ENCODE measurements around the gene GGA3. TPM values are rescaled to one million over a fixed set of nuclear protein-coding genes. Genes with fewer than 3 reads are reported as not detected.

The GGA3 gene
- total RNA-seq, 6 donors from 2014 or later, result 32.3 to 139 (median 55.4) TPM

DNA sequence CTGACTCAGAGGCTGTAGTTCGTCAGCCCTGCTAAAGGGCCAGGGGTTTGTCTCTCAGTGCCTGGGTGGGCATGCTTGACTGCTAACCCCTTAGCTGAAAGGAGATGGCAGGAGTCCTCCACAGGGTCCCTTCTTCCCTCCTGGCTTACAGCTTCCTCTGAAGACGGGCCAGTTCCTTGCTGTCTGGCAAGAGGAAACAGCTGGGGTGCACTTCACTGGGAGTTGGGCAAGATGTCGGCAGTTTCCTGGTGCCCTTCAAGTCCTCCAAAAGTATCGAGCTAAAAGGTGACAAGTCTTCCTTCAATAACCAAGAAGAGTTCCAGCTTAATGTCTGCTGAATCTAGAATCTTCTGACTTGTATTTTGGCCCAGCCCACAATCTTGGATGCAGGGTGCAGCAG, 32.6 kb downstream of the GGA3 start:
- TF ChIP-seq, protein P1, sequence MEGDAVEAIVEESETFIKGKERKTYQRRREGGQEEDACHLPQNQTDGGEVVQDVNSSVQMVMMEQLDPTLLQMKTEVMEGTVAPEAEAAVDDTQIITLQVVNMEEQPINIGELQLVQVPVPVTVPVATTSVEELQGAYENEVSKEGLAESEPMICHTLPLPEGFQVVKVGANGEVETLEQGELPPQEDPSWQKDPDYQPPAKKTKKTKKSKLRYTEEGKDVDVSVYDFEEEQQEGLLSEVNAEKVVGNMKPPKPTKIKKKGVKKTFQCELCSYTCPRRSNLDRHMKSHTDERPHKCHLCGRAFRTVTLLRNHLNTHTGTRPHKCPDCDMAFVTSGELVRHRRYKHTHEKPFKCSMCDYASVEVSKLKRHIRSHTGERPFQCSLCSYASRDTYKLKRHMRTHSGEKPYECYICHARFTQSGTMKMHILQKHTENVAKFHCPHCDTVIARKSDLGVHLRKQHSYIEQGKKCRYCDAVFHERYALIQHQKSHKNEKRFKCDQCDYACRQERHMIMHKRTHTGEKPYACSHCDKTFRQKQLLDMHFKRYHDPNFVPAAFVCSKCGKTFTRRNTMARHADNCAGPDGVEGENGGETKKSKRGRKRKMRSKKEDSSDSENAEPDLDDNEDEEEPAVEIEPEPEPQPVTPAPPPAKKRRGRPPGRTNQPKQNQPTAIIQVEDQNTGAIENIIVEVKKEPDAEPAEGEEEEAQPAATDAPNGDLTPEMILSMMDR (IDR thresholded peaks at IDR 0.05), result no peak
- TF ChIP-seq POLR2A (IDR thresholded peaks at IDR 0.05) (no peak), POLR2AphosphoS5 (IDR thresholded peaks at IDR 0.05) (no peak), EP300 (IDR thresholded peaks at IDR 0.05) (no peak)
- peaks cover 32 to 96% (median 60%) of the 10 kb centered on the region in 4 donors for H3K36me3 ChIP-seq
- H3K9me3 ChIP-seq, result no peaks in the 10 kb centered on the region
- ATAC-seq (ENCODE audit: low FRiP score in 2 of 2), result peak; percentile 54 to 63
- H3K4me3 ChIP-seq, result no peak overlapping the region
- peak overlapping the region; percentile 38 to 68 (median 58) for H3K27ac ChIP-seq
- H3K4me1 ChIP-seq, result peaks cover 0 to 19% (median 13%) of the 10 kb centered on the region in 4 donors
- WGBS, 2 donors, result 46 to 57% methylated on average over 1 to 4 of the region's 4 CpGs
- DNase-seq, result peak in 1 of 2 donors; percentile 78
- H3K27me3 ChIP-seq, result no peaks in the 10 kb centered on the region

DNA sequence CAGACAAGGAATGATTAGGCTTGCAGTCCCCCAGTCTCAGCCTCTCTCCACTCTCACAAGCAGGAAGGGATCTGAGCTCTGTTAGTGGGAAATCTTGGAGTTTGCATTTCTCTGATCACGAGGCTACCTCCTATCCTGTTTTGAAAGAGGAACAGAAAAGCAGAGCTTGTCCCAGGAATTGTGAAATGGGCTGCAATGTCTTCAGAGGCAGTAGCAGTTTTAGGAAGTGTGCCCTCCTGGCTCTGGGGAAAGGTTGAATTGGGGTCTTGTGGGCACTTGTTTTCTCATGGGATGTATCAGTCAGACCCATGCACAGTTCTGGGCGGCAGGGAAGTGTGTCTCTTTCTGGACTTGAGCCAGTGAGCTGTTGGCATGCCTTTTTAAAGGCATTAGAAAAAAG, 33.1 kb downstream of the GGA3 start:
- no peaks in the 10 kb centered on the region for H3K9me3 ChIP-seq
- ATAC-seq (ENCODE audit: low FRiP score in 2 of 2), result peak; percentile 47 to 82
- peak overlapping the region; percentile 38 to 68 (median 58) for H3K27ac ChIP-seq
- peaks cover 0 to 19% (median 13%) of the 10 kb centered on the region in 4 donors for H3K4me1 ChIP-seq
- no peak overlapping the region for H3K4me3 ChIP-seq
- H3K36me3 ChIP-seq, result peaks cover 32 to 96% (median 61%) of the 10 kb centered on the region in 4 donors
- 49 to 56% methylated on average over 2 of the region's 2 CpGs for WGBS, 2 donors
- TF ChIP-seq EP300 (IDR thresholded peaks at IDR 0.05) (peak in 2 of 4 donors; percentile 23 to 40), POLR2AphosphoS5 (IDR thresholded peaks at IDR 0.05) (peak; percentile 5 to 61), POLR2A (IDR thresholded peaks at IDR 0.05) (peak in 1 of 4 donors; percentile 32)
- TF ChIP-seq, protein P1 (IDR thresholded peaks at IDR 0.05), result no peak
- H3K27me3 ChIP-seq, result no peaks in the 10 kb centered on the region
- peak in 1 of 2 donors; percentile 73 for DNase-seq

DNA sequence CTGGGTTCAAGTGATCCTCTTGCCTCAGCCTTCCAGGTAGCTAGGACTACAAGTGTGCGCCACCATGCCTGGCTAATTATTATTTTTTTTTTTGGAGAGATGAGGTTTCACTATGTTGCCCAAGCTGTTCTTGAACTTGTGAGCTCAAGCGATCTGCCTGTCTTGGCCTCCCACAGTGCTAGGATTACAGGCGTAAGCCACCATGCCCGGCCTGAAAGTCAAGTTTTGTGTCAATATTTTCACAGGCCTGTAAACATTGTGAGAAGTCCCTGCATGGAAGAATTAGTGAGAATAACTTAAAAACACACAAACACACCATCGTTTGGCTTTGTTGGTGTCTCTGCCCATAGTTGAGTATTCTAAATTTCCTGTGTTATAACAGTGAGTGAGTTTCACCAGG, 33.7 kb downstream of the GGA3 start:
- H3K36me3 ChIP-seq, result peaks cover 30 to 96% (median 59%) of the 10 kb centered on the region in 4 donors
- peaks cover 0 to 19% (median 13%) of the 10 kb centered on the region in 4 donors for H3K4me1 ChIP-seq
- H3K4me3 ChIP-seq, result no peak overlapping the region
- WGBS, 2 donors, result 67 to 72% methylated on average over 5 of the region's 5 CpGs
- ATAC-seq (ENCODE audit: low FRiP score in 2 of 2) (no peak), DNase-seq (no peak)
- TF ChIP-seq, protein P1 (IDR thresholded peaks at IDR 0.05), result no peak
- TF ChIP-seq EP300 (IDR thresholded peaks at IDR 0.05) (no peak), POLR2A (IDR thresholded peaks at IDR 0.05) (no peak), POLR2AphosphoS5 (IDR thresholded peaks at IDR 0.05) (no peak)
- H3K27me3 ChIP-seq, result no peaks in the 10 kb centered on the region
- H3K27ac ChIP-seq, result peak overlapping the region in 2 of 4 donors; percentile 43 to 57
- no peaks in the 10 kb centered on the region for H3K9me3 ChIP-seq

DNA sequence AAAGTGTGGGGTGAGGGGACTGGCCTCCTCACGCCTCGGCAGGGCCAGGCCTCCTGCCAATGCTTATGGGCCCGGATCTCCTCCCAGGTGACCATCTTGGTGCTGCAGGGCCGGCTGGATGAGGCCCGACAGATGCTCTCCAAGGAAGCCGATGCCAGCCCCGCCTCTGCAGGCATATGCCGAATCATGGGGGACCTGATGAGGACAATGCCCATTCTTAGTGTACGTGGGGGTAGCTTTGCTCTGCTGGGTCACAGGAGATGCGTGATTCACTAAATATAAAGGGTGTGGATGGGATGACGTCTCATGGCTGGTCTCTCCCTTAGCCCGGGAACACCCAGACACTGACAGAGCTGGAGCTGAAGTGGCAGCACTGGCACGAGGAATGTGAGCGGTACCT, 36.4 kb downstream of the GGA3 start:
- no peaks in the 10 kb centered on the region for H3K9me3 ChIP-seq
- H3K27me3 ChIP-seq, result no peaks in the 10 kb centered on the region
- peaks cover 0 to 19% (median 13%) of the 10 kb centered on the region in 4 donors for H3K4me1 ChIP-seq
- H3K27ac ChIP-seq, result no peak overlapping the region
- TF ChIP-seq EP300 (IDR thresholded peaks at IDR 0.05) (no peak), POLR2A (IDR thresholded peaks at IDR 0.05) (no peak), POLR2AphosphoS5 (IDR thresholded peaks at IDR 0.05) (no peak)
- TF ChIP-seq, protein P1 (IDR thresholded peaks at IDR 0.05), result no peak
- WGBS, 2 donors, result 74 to 86% methylated on average over 8 to 14 of the region's 14 CpGs
- no peak overlapping the region for H3K4me3 ChIP-seq
- H3K36me3 ChIP-seq, result peaks cover 14 to 85% (median 44%) of the 10 kb centered on the region in 4 donors
- ATAC-seq (ENCODE audit: low FRiP score in 2 of 2) (peak in 1 of 2 donors; percentile 25), DNase-seq (peak in 1 of 2 donors; percentile 54)

DNA sequence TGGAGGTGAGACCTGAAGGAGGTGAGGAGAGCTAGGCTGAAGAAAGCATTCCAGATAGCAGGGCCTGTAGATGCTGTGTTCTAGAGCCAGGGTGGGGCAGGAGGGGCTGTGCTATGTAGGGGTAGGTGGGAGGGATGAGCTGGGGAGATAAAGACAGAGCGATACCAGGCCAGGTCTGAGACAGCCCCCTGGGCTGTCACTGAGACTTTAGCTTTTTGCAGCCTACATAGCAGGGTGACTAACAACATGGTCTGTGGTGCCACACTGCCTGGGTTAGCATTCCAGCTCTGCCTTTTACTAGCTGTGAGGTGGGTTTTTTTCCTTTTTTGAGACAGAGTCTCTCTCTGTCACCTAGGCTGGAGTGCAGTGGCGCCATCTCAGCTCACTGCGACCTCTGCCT, 41.6 kb downstream of the GGA3 start:
- H3K4me3 ChIP-seq, result no peak overlapping the region
- TF ChIP-seq, protein P1 (IDR thresholded peaks at IDR 0.05), result no peak
- TF ChIP-seq POLR2AphosphoS5 (IDR thresholded peaks at IDR 0.05) (no peak), EP300 (IDR thresholded peaks at IDR 0.05) (no peak), POLR2A (IDR thresholded peaks at IDR 0.05) (no peak)
- ATAC-seq (ENCODE audit: low FRiP score in 2 of 2) (no peak), DNase-seq (no peak)
- no peaks in the 10 kb centered on the region for H3K4me1 ChIP-seq
- H3K27me3 ChIP-seq, result no peaks in the 10 kb centered on the region
- peaks cover 21 to 88% (median 60%) of the 10 kb centered on the region in 4 donors for H3K36me3 ChIP-seq
- H3K27ac ChIP-seq, result no peak overlapping the region
- WGBS, 2 donors, result 93 to 98% methylated on average over 3 of the region's 3 CpGs
- no peaks in the 10 kb centered on the region for H3K9me3 ChIP-seq
